Parathyroid adenoma (tissue), 2 donors: ENCODE data around the gene AP5B1.

ENCODE experiments used
- H2AFZ ChIP-seq: fragments of 300-600 bp; sonication (generic); one replicate; pipeline ENCODE4 v1.7.0; 2017; ENCODE audit warnings: antibody characterized with exemption, mild to moderate bottlenecking
- H3K27ac ChIP-seq: fragments of 300-600 bp; sonication (generic); one replicate; pipeline ENCODE4 v1.7.0; 2017
- H3K27me3 ChIP-seq: fragments of 300-600 bp; sonication (generic); one replicate; pipeline ENCODE4 v1.7.0; 2017; ENCODE audit warnings: low read length; ENCODE audit not compliant: control insufficient read depth, insufficient read depth
- H3K36me3 ChIP-seq: fragments of 300-600 bp; sonication (generic); one replicate; pipeline ENCODE4 v1.7.0; 2017; ENCODE audit warnings: low read length; ENCODE audit not compliant: control insufficient read depth, insufficient read depth
- H3K4me1 ChIP-seq: fragments of 300-600 bp; sonication (generic); one replicate; pipeline ENCODE4 v1.7.0; 2017; ENCODE audit warnings: control low read depth
- H3K4me2 ChIP-seq: fragments of 300-600 bp; sonication (generic); one replicate; pipeline ENCODE4 v1.7.0; 2017; ENCODE audit warnings: low read length
- H3K4me3 ChIP-seq: fragments of 300-600 bp; sonication (generic); one replicate; pipeline ENCODE4 v1.7.0; 2017; ENCODE audit warnings: low read depth, low read length
- H3K79me2 ChIP-seq: fragments of 300-600 bp; sonication (generic); one replicate; pipeline ENCODE4 v1.7.0; 2017; ENCODE audit warnings: control low read depth
- H3K9ac ChIP-seq: fragments of 300-600 bp; sonication (generic); one replicate; pipeline ENCODE4 v1.7.0; 2017; ENCODE audit warnings: mild to moderate bottlenecking
- H3K9me3 ChIP-seq: fragments of 300-600 bp; sonication (generic); one replicate; pipeline ENCODE4 v1.7.0; 2017; ENCODE audit warnings: low read length; ENCODE audit not compliant: control insufficient read depth
- CTCF ChIP-seq: fragments of 300-600 bp; sonication (generic); IDR thresholded peaks from one replicate; pipeline ENCODE4 v1.7.0; 2017; ENCODE audit warnings: antibody characterized with exemption, mild to moderate bottlenecking
- donor health status: primary hyperparathyroidism.

Gene AP5B1

GRCh38 chr11:65801153-65801987, 20.6 kb upstream of the AP5B1 start:
- Histone ChIP-seq H3K79me2 (no peaks in the 10 kb centered on the region), H3K4me3 (no peak overlapping the region), H3K36me3 (no peaks in the 10 kb centered on the region), H3K9ac (no peak overlapping the region), H3K27ac (no peak overlapping the region), H3K4me2 (no peak overlapping the region), H3K27me3 (no peaks in the 10 kb centered on the region), H2AFZ (no peak overlapping the region), H3K4me1 (no peaks in the 10 kb centered on the region), H3K9me3 (no peaks in the 10 kb centered on the region)
- TF ChIP-seq CTCF: no peak

- no peaks in the 10 kb centered on the region for H3K9me3 ChIP-seq
- no peak for TF ChIP-seq CTCF
- no peaks in the 10 kb centered on the region for H3K36me3 ChIP-seq
- H3K4me1 ChIP-seq: no peaks in the 10 kb centered on the region
- H3K79me2 ChIP-seq: peaks cover 7% of the 10 kb centered on the region
- no peaks in the 10 kb centered on the region for H3K27me3 ChIP-seq
- no peak overlapping the region for H3K27ac ChIP-seq
- H3K9ac ChIP-seq: no peak overlapping the region
- no peak overlapping the region for H3K4me2 ChIP-seq
- no peak overlapping the region for H2AFZ ChIP-seq
- no peak overlapping the region for H3K4me3 ChIP-seq
Observed at GRCh38 chr11:65798882-65799281, 18.1 kb upstream of the AP5B1 start.

- H3K9me3 ChIP-seq: no peaks in the 10 kb centered on the region
- H3K9ac ChIP-seq: no peak overlapping the region
- H3K4me3 ChIP-seq: no peak overlapping the region
- no peak overlapping the region for H2AFZ ChIP-seq
- H3K4me1 ChIP-seq: peaks cover 4% of the 10 kb centered on the region
- H3K27me3 ChIP-seq: no peaks in the 10 kb centered on the region
- H3K4me2 ChIP-seq: no peak overlapping the region
- H3K27ac ChIP-seq: no peak overlapping the region
- H3K36me3 ChIP-seq: no peaks in the 10 kb centered on the region
- no peak for TF ChIP-seq CTCF
- H3K79me2 ChIP-seq: peaks cover 9% of the 10 kb centered on the region
Observed at GRCh38 chr11:65797711-65798110, 16.9 kb upstream of the AP5B1 start.

- Histone ChIP-seq H2AFZ (no peak overlapping the region), H3K27ac (no peak overlapping the region), H3K9ac (no peak overlapping the region), H3K79me2 (peaks cover 16% of the 10 kb centered on the region), H3K9me3 (no peaks in the 10 kb centered on the region), H3K4me2 (no peak overlapping the region), H3K27me3 (no peaks in the 10 kb centered on the region), H3K36me3 (no peaks in the 10 kb centered on the region), H3K4me3 (no peak overlapping the region), H3K4me1 (peaks cover 4% of the 10 kb centered on the region)
- no peak for TF ChIP-seq CTCF
Observed at GRCh38 chr11:65796726-65797601, 16.2 kb upstream of the AP5B1 start.
